WI38 (cell line): ENCODE data around the gene ADAMTS9.

Experiments
- H3K4me3 ChIP-seq: 2 replicates; pipeline ENCODE4 v1.5.1; 2011; ENCODE audit warnings: low read depth, mild to moderate bottlenecking, control low read depth, low read length
- TF ChIP-seq, protein P1 (sequence below): IDR thresholded peaks from 2 replicates; pipeline ENCODE4 v1.5.1; 2012; ENCODE audit warnings: low read depth, mild to moderate bottlenecking, control low read depth, low read length

Gene ADAMTS9

DNA sequence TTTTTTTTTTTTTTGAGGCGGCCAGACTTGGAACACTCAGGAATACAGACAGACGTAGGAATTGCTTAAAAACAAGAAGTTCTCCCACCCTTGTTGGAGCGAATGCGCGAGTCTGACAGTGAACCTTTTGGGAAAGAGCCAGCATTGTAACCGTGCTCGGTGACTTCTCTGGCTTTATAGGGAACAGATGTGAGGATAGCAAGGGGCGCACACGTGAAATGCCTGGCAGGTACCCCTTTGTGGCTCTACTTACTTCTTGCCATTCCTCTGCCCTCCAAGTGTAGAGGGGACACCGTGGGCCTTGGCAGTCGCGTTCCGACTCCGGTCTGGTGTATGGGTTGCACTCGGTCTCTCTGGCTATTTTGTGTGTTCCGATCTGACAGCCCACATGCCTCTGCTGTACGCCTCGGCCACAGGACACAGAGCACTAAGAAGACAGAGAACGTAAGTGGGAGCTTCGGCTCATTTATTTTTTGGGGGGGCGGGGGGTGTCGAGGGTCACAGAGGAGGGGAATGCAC, 126.4 kb downstream of the ADAMTS9 start:
- TF ChIP-seq, protein P1, sequence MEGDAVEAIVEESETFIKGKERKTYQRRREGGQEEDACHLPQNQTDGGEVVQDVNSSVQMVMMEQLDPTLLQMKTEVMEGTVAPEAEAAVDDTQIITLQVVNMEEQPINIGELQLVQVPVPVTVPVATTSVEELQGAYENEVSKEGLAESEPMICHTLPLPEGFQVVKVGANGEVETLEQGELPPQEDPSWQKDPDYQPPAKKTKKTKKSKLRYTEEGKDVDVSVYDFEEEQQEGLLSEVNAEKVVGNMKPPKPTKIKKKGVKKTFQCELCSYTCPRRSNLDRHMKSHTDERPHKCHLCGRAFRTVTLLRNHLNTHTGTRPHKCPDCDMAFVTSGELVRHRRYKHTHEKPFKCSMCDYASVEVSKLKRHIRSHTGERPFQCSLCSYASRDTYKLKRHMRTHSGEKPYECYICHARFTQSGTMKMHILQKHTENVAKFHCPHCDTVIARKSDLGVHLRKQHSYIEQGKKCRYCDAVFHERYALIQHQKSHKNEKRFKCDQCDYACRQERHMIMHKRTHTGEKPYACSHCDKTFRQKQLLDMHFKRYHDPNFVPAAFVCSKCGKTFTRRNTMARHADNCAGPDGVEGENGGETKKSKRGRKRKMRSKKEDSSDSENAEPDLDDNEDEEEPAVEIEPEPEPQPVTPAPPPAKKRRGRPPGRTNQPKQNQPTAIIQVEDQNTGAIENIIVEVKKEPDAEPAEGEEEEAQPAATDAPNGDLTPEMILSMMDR = no peak
- no peak overlapping the region for H3K4me3 ChIP-seq

- H3K4me3 ChIP-seq = no peak overlapping the region
- TF ChIP-seq, protein P1 = no peak
These were observed 127.0 kb downstream of the ADAMTS9 start for GRCh38 chr3:64560791-64561190.

GRCh38 chr3:64559588-64559987, 128.2 kb downstream of the ADAMTS9 start:
- H3K4me3 ChIP-seq = no peak overlapping the region
- TF ChIP-seq, protein P1 = no peak

- TF ChIP-seq, protein P1 = no peak
- H3K4me3 ChIP-seq = no peak overlapping the region
These were observed 131.8 kb downstream of the ADAMTS9 start for GRCh38 chr3:64556046-64556445.

DNA sequence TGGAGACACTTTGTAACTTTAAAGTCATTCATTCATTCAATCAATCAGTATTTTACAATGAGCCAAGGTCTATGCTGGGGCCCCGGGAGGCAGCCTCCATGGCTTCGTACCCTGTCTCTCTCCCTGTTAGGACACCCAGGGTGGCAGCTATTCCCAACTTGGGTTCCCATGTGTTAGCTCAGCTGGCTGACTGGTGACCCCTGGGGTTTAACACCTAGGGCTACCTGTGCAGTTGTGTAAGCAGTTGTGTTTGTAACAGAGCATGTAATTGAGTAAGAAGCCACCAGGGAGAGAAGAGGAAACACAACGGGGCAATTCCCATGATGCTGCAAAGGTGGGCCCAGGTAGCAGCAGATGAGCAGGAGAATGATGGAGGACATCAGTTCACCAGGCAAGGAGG, 132.4 kb downstream of the ADAMTS9 start:
- TF ChIP-seq, protein P1 = no peak

GRCh38 chr3:64554096-64554920, 133.5 kb downstream of the ADAMTS9 start:
- no peak overlapping the region for H3K4me3 ChIP-seq
- TF ChIP-seq, protein P1 = no peak

More for the DNA sequence above, 132.4 kb downstream of the ADAMTS9 start:
- no peak overlapping the region for H3K4me3 ChIP-seq

GRCh38 chr3:64552966-64553365, 134.8 kb downstream of the ADAMTS9 start:
- H3K4me3 ChIP-seq = no peak overlapping the region
- TF ChIP-seq, protein P1 = no peak
